K562 (cell line): ENCODE measurements around the gene TBX22. TPM values are rescaled to one million over a fixed set of nuclear protein-coding genes. Genes with fewer than 3 reads are reported as not detected.
"Not testable (repeated sequence)": the region's sequence is repeated elsewhere in the genome, so short reads cannot be mapped to it uniquely, and the experiment has no call there.

Experiments
- ATAC-seq: fragments of 200-7000 bp; cut with Tn5 transposase; 3 replicates; pipeline ENCODE4 v1.9.1; 2020; ENCODE audit warnings: moderate library complexity
- BruUV-seq: library from RNA; stranded (reverse); fragments of 400-500 nt; replicated peaks from 2 replicates; lab custom pipeline; 2021; lab: Mats Ljungman, UMichigan
- CTCF ChIA-PET: fragments of 300-600 bp; formaldehyde crosslinking; extraction: SDS; loops from one replicate; lab custom pipeline; 2021; ENCODE audit warnings: low intra/inter-chr PET ratio; lab: Yijun Ruan, JAX
- POLR2A ChIA-PET: fragments of 300-600, 350-650 bp; sonication (Branson Sonifier 250); formaldehyde crosslinking; extraction: SDS; loops from one replicate; lab custom pipeline; 2021; ENCODE audit warnings: antibody characterized with exemption, inconsistent platforms; lab: Yijun Ruan, JAX
- DNase-seq, 4 experiments: peaks; one replicate each; pipeline versions ENCODE4 v3.0.0 to v3.0.0-alpha.2; 2011 to 2018; ENCODE audit warnings: low spot score in 3 of 4, mixed read lengths in 3 of 4; ENCODE audit errors: extremely low read depth in 1 of 4
- FAIRE-seq: peaks from 2 replicates; lab custom pipeline; 2011; peaks lifted over from hg19 to GRCh38; lab: Jason Lieb, UNC
- H2AFZ ChIP-seq: 2 replicates; pipeline ENCODE4 v1.6.0; 2011; ENCODE audit warnings: low read depth, low read length, control low read depth, inconsistent platforms
- H3K27ac ChIP-seq: fragments of 200-600 bp; 3 replicates; pipeline ENCODE4 v1.8.0; 2011; ENCODE audit warnings: low read depth, mild to moderate bottlenecking, control low read depth, inconsistent platforms, low read length, moderate library complexity, mixed read lengths; ENCODE audit errors: extremely low read depth
- H3K27me3 ChIP-seq, 2 experiments: fragments of 300-600 bp in 1 of 2; 2 replicates in 1 of 2; 3 replicates in 1 of 2; pipeline versions ENCODE4 v1.6.0 to v1.8.0; 2011; ENCODE audit warnings: inconsistent platforms in 2 of 2, low read length in 2 of 2, mild to moderate bottlenecking in 1 of 2, mixed read lengths in 1 of 2, moderate library complexity in 1 of 2; ENCODE audit not compliant: control insufficient read depth in 2 of 2, insufficient read depth in 2 of 2
- H3K36me3 ChIP-seq: fragments of 300-600 bp; 3 replicates; pipeline ENCODE4 v1.8.0; 2011; ENCODE audit warnings: mild to moderate bottlenecking, low read length, inconsistent platforms; ENCODE audit not compliant: control insufficient read depth, insufficient read depth
- H3K4me1 ChIP-seq, 2 experiments: fragments of 200-600 bp in 1 of 2; replicated peaks in 1 of 2; 2 replicates in 1 of 2; 3 replicates in 1 of 2; pipeline versions ENCODE4 v1.5.1 to v1.8.0; 2011; ENCODE audit warnings: inconsistent platforms in 2 of 2, low read length in 2 of 2, mild to moderate bottlenecking in 1 of 2, mixed read lengths in 1 of 2, moderate library complexity in 1 of 2; ENCODE audit not compliant: control insufficient read depth in 2 of 2, insufficient read depth in 2 of 2
- H3K4me2 ChIP-seq: 2 replicates; pipeline ENCODE4 v1.6.1; 2011; ENCODE audit warnings: low read length, control low read depth, inconsistent platforms, mixed read lengths; ENCODE audit not compliant: insufficient read depth
- H3K4me3 ChIP-seq: fragments of 200-600 bp; sonication (generic), shearing (Covaris generic); 2 replicates; pipeline ENCODE4 v1.5.1; 2016; ENCODE audit warnings: control low read depth, inconsistent platforms
- H3K79me2 ChIP-seq: fragments of 200-600 bp; 3 replicates; pipeline ENCODE4 v1.8.0; 2011; ENCODE audit warnings: low read length, inconsistent platforms; ENCODE audit not compliant: control insufficient read depth, insufficient read depth
- H3K9ac ChIP-seq, 2 experiments: 2 replicates each; pipeline versions ENCODE4 v1.6.0 to v1.6.1; 2011; ENCODE audit warnings: low read depth in 2 of 2, low read length in 2 of 2, control low read depth in 1 of 2, inconsistent platforms in 1 of 2, mild to moderate bottlenecking in 1 of 2, mixed read lengths in 1 of 2; ENCODE audit not compliant: insufficient read depth in 1 of 2
- H3K9me1 ChIP-seq: one replicate; pipeline ENCODE4 v1.6.0; 2011; ENCODE audit warnings: inconsistent platforms, mild to moderate bottlenecking, low read length, moderate library complexity; ENCODE audit not compliant: control insufficient read depth, insufficient read depth
- H3K9me3 ChIP-seq: replicated peaks from 2 replicates; pipeline ENCODE4 v1.5.1; 2011; ENCODE audit warnings: low read depth, low read length, inconsistent platforms; ENCODE audit not compliant: control insufficient read depth, insufficient read depth
- H4K20me1 ChIP-seq: replicated peaks from 2 replicates; pipeline ENCODE4 v1.6.1; 2011; ENCODE audit warnings: low read length, inconsistent platforms, mixed read lengths; ENCODE audit not compliant: control insufficient read depth, insufficient read depth
- CC2D1A ChIP-seq: fragments of 450-650 bp; IDR thresholded peaks from 2 replicates; pipeline ENCODE4 v1.6.1; 2017; ENCODE audit warnings: mild to moderate bottlenecking
- E2F8 ChIP-seq: fragments of 450-650 bp; IDR thresholded peaks from 2 replicates; pipeline ENCODE4 v1.7.1; 2018; ENCODE audit warnings: mild to moderate bottlenecking, low read depth; ENCODE audit not compliant: partially characterized antibody
- NFIC ChIP-seq: fragments of 450-650 bp; IDR thresholded peaks from 2 replicates; pipeline ENCODE4 v1.6.1; 2017; ENCODE audit warnings: mild to moderate bottlenecking, inconsistent platforms
- NFIX ChIP-seq: fragments of 250-450 bp; sonication (Bioruptor Pico); IDR thresholded peaks from 2 replicates; pipeline ENCODE4 v1.4.0; 2020; ENCODE audit warnings: low read depth, mild to moderate bottlenecking, moderate library complexity
- SETDB1 ChIP-seq: IDR thresholded peaks from one replicate; pipeline ENCODE4 v1.6.1; 2012; ENCODE audit warnings: low read length, control low read depth, inconsistent platforms
- SMARCC2 ChIP-seq: fragments of 450-650 bp; IDR thresholded peaks from 2 replicates; pipeline ENCODE4 v1.6.1; 2017; ENCODE audit warnings: antibody characterized with exemption, moderate library complexity, mild to moderate bottlenecking, low read depth
- SRSF7 ChIP-seq: fragments of 200-400 bp; formaldehyde crosslinking; optimal IDR thresholded peaks from 2 replicates; pipeline ENCODE3; 2017; ENCODE audit warnings: mild to moderate bottlenecking, low read depth, low read length
- TCF7 ChIP-seq: sonication (generic); IDR thresholded peaks from 2 replicates; pipeline ENCODE4 v1.6.1; 2016; ENCODE audit warnings: antibody characterized with exemption, borderline replicate concordance
- ZNF76 ChIP-seq: fragments of 250-450 bp; sonication (Bioruptor Pico); IDR thresholded peaks from 2 replicates; pipeline ENCODE4 v1.4.0; 2020; ENCODE audit warnings: mild to moderate bottlenecking, moderate library complexity, borderline replicate concordance
- WGBS: fragments of 100-300 bp; shearing (Covaris generic); methylation state at CpG from one replicate; pipeline ENCODE4 v1.1.6; 2016; ENCODE audit warnings: low coverage, mixed read lengths; ENCODE audit not compliant: insufficient coverage; ENCODE audit errors: missing lambda C conversion rate; 5-methylcytosine and 5-hydroxymethylcytosine counted together
- in situ Hi-C: fragments of 300-500 bp; cut with MboI; formaldehyde crosslinking; loops from 4 replicates; pipeline ENCODE4 v1.15.0; 2018; ENCODE audit warnings: inconsistent platforms, mixed read lengths
- intact Hi-C: fragments of 100-400 bp; cut with micrococcal nuclease; formaldehyde crosslinking; loops from 2 replicates; pipeline ENCODE4 v1.14.2; 2022
- polyA plus RNA-seq, 8 experiments: library from polyadenylated mRNA; depleted of rRNA in 4 of 8; stranded (reverse) in 5 of 8; unstranded in 3 of 8; fragments of >200 nt; fragmentation: Nextera tagmentation in 2 of 8; fragmentation: Illumina TruSeq in 1 of 8; extraction: Ambion mirVana in 2 of 8; extraction: Trizol in 1 of 8; gene quantifications; 2 replicates each; pipeline versions ENCODE4 v1.2.1 to v1.2.3, GENCODE V29; 2011 to 2014; ENCODE audit warnings: inconsistent platforms in 1 of 8, missing spikeins in 1 of 8
- total RNA-seq, 7 experiments: library from RNA; depleted of rRNA in 6 of 7; stranded (reverse); fragments of >200 nt in 6 of 7; fragmentation: Illumina TruSeq in 2 of 7; extraction: Trizol in 2 of 7; gene quantifications; 2 replicates each; pipeline versions ENCODE4 v1.2.1 to v1.2.3, GENCODE V29; 2011 to 2021; ENCODE audit warnings: low replicate concordance in 1 of 7

Gene TBX22
- total and polyA plus RNA-seq, 9 of the 15 experiments (the other 6 are each of a cell fraction or from before 2014, with no cell fraction given), result not detected

GRCh38 chrX:80022363-80023031 lies 7.9 kb downstream of the TBX22 start (continued):
- TF ChIP-seq SETDB1 (no peak), ZNF76 (CRISPR knock-in tag) (no peak), TCF7 (no peak), CC2D1A (no peak)

GRCh38 chrX:80026116-80026515 lies 11.6 kb downstream of the TBX22 start:
- Histone ChIP-seq H3K27me3 (no peaks in the 10 kb centered on the region), H3K9ac (no peak overlapping the region), H3K9me1 (no peaks in the 10 kb centered on the region), H3K36me3 (no peaks in the 10 kb centered on the region), H3K4me2 (no peak overlapping the region), H3K79me2 (no peaks in the 10 kb centered on the region), H3K9me3 (no peaks in the 10 kb centered on the region), H3K27ac (no peak overlapping the region), H2AFZ (no peak overlapping the region), H4K20me1 (no peaks in the 10 kb centered on the region), H3K4me3 (no peak overlapping the region), H3K4me1 (no peaks in the 10 kb centered on the region)
- CTCF ChIA-PET, result no interaction called here
- TF ChIP-seq E2F8 (no peak), SRSF7 (no peak), NFIX (CRISPR knock-in tag) (peak; percentile 56; the same call in 1 of the 2 replicates), SMARCC2 (no peak), NFIC (peak; percentile 80)
- in situ Hi-C loops, result no loop called here
- intact Hi-C loops, result no loop called here
- FAIRE-seq (no peak), ATAC-seq (no peak), DNase-seq (no peak)
- POLR2A ChIA-PET, result no interaction called here
- no TSS peak for BruUV-seq
- WGBS, result 0% methylated on average over 3 of the region's 3 CpGs

GRCh38 chrX:80066156-80066555 lies 51.6 kb downstream of the TBX22 start:
- H3K9me3 ChIP-seq, POLR2A ChIA-PET, H2AFZ ChIP-seq, H3K79me2 ChIP-seq, H3K4me3 ChIP-seq, H3K4me1 ChIP-seq, ATAC-seq, H3K36me3 ChIP-seq, CTCF ChIA-PET, DNase-seq, intact Hi-C loops, H3K9ac ChIP-seq, H4K20me1 ChIP-seq, H3K27me3 ChIP-seq, H3K4me2 ChIP-seq, BruUV-seq, H3K9me1 ChIP-seq, H3K27ac ChIP-seq, FAIRE-seq, in situ Hi-C loops: not testable (repeated sequence)
- WGBS, result 0% methylated on average over 4 of the region's 6 CpGs
